Muscle layer of colon (tissue), 2 donors: ENCODE results near the gene CCDC138.

ENCODE experiments used
- H3K27ac ChIP-seq: one replicate; pipeline ENCODE4 v1.7.0; 2013; ENCODE audit warnings: low read depth, mild to moderate bottlenecking, low read length, moderate library complexity
- H3K27me3 ChIP-seq, 2 donors: one replicate each; pipeline ENCODE4 v1.7.0; 2013; ENCODE audit warnings: low read length in 2 of 2, mild to moderate bottlenecking in 2 of 2; ENCODE audit not compliant: insufficient read depth in 2 of 2, control insufficient read depth in 1 of 2
- H3K36me3 ChIP-seq: one replicate; pipeline ENCODE4 v1.7.0; 2013; ENCODE audit warnings: mild to moderate bottlenecking, low read length; ENCODE audit not compliant: insufficient read depth
- H3K4me1 ChIP-seq: one replicate; pipeline ENCODE4 v1.7.0; 2013; ENCODE audit warnings: mild to moderate bottlenecking, low read length; ENCODE audit not compliant: insufficient read depth
- H3K4me3 ChIP-seq, 2 donors: one replicate each; pipeline ENCODE4 v1.7.0; 2013; ENCODE audit warnings: low read length in 2 of 2, low read depth in 1 of 2, mild to moderate bottlenecking in 1 of 2, moderate library complexity in 1 of 2
- H3K9ac ChIP-seq: one replicate; pipeline ENCODE4 v1.7.0; 2013; ENCODE audit warnings: low read length
- H3K9me3 ChIP-seq: one replicate; pipeline ENCODE4 v1.7.0; 2013; ENCODE audit warnings: mild to moderate bottlenecking, low read length
- donor health status: abdominal sarcoma.
- donor health status: Adenocarcinoma of cecum.

CCDC138 gene

DNA sequence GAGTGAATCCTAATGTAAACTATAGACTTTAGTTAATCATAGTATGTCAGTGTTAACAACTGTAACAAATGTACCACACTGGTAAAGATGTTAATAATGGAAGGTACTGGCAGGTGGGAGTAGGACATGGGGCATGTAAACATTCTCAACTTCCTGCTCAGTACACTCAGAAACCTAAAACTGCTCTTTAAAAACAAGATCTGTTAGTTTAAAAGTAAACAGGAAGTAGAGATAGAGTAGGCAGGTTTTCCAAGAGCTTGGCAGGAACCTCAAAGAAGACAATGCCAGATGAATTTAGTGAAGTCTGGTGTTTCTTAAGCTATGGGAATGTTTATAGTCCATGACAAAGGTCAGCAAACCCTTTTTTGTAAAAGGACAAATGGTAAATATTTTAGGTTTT, 46.6 kb downstream of the CCDC138 start:
- no peaks in the 10 kb centered on the region for H3K27me3 ChIP-seq
- H3K36me3 ChIP-seq, result no peaks in the 10 kb centered on the region
- H3K9ac ChIP-seq, result no peak overlapping the region
- H3K27ac ChIP-seq, result no peak overlapping the region
- H3K4me1 ChIP-seq, result no peaks in the 10 kb centered on the region
- no peak overlapping the region for H3K4me3 ChIP-seq
- no peaks in the 10 kb centered on the region for H3K9me3 ChIP-seq

GRCh38 chr2:108834620-108835019, 48.0 kb downstream of the CCDC138 start:
- Histone ChIP-seq H3K4me1 (no peaks in the 10 kb centered on the region), H3K27ac (no peak overlapping the region), H3K36me3 (no peaks in the 10 kb centered on the region), H3K27me3 (no peaks in the 10 kb centered on the region), H3K9me3 (no peaks in the 10 kb centered on the region), H3K9ac (no peak overlapping the region), H3K4me3 (no peak overlapping the region)

GRCh38 chr2:108835040-108835439, 48.5 kb downstream of the CCDC138 start:
- Histone ChIP-seq H3K4me3 (no peak overlapping the region), H3K4me1 (no peaks in the 10 kb centered on the region), H3K27me3 (no peaks in the 10 kb centered on the region), H3K27ac (no peak overlapping the region), H3K9ac (no peak overlapping the region), H3K36me3 (no peaks in the 10 kb centered on the region), H3K9me3 (no peaks in the 10 kb centered on the region)

GRCh38 chr2:108837198-108837597, 50.6 kb downstream of the CCDC138 start:
- Histone ChIP-seq H3K27me3 (no peaks in the 10 kb centered on the region), H3K4me1 (no peaks in the 10 kb centered on the region), H3K36me3 (no peaks in the 10 kb centered on the region), H3K4me3 (no peak overlapping the region), H3K9me3 (no peaks in the 10 kb centered on the region), H3K27ac (no peak overlapping the region), H3K9ac (no peak overlapping the region)

GRCh38 chr2:108841506-108841905, 54.9 kb downstream of the CCDC138 start:
- Histone ChIP-seq H3K36me3 (no peaks in the 10 kb centered on the region), H3K9me3 (no peaks in the 10 kb centered on the region), H3K27me3 (no peaks in the 10 kb centered on the region), H3K4me3 (no peak overlapping the region), H3K9ac (no peak overlapping the region), H3K27ac (no peak overlapping the region), H3K4me1 (no peaks in the 10 kb centered on the region)

DNA sequence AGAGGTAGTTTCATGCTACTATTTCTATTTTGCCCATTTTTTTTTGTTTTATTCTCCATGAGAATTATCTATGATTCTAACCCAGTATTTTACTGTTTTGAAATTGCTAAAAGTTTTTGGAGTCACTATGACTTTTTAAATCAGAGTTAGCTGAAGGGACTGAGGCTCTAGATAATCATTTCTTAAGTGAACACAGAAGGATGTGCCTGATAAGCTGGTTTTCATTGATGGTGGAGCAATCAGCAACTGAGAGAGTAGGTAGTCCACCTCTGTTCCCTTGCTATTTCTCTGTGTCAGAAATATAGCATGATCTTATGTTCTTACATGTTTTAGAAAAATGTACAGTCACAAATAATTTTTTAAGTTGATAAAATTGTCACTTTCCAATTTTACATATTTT, 59.4 kb downstream of the CCDC138 start:
- Histone ChIP-seq H3K9ac (no peak overlapping the region), H3K9me3 (no peaks in the 10 kb centered on the region), H3K4me1 (no peaks in the 10 kb centered on the region), H3K27ac (no peak overlapping the region), H3K27me3 (no peaks in the 10 kb centered on the region), H3K36me3 (no peaks in the 10 kb centered on the region), H3K4me3 (no peak overlapping the region)

DNA sequence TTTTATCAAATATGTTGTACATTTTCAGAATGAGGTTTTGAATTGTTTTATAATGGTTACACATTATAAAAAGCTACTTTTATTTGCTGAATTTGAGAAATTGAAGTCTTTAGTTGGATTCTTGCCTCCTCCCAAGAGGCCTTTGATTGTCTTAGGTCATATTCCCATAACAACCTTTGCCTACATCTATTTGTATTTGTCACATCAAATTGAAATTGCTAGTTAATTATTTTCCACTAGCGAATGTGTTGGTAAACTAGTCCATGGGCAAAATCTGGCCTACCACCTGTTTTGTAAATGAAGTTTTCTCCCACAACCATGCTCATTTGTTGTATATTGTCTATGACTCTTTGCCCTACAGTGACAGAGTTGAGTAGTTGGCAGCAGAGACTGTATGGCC, 60.4 kb downstream of the CCDC138 start:
- no peaks in the 10 kb centered on the region for H3K4me1 ChIP-seq
- no peaks in the 10 kb centered on the region for H3K36me3 ChIP-seq
- no peaks in the 10 kb centered on the region for H3K27me3 ChIP-seq
- H3K9me3 ChIP-seq, result no peaks in the 10 kb centered on the region
- no peak overlapping the region for H3K9ac ChIP-seq
- no peak overlapping the region for H3K27ac ChIP-seq
- no peak overlapping the region for H3K4me3 ChIP-seq

DNA sequence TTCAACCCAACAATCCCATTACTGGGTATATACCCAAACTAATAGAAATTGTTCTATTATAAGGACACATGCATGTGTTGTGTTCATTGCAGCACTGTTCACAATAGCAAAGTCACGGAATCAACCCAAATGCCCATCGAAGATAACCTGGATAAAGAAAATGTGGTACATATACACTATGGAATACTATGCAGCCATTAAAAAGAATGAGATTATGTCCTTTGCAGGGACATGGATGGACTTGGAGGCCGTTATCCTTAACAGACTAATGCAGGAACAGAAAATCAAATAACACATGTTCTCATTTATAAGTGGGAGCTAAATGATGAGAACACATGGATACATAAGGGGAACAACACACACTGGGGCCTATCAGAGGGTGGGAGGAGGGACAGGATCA, 65.8 kb downstream of the CCDC138 start:
- H3K4me1 ChIP-seq, result peaks cover 3% of the 10 kb centered on the region
- no peaks in the 10 kb centered on the region for H3K27me3 ChIP-seq
- no peaks in the 10 kb centered on the region for H3K36me3 ChIP-seq
- H3K9ac ChIP-seq, result no peak overlapping the region
- H3K27ac ChIP-seq, result no peak overlapping the region
- H3K9me3 ChIP-seq, result no peaks in the 10 kb centered on the region
- no peak overlapping the region for H3K4me3 ChIP-seq

DNA sequence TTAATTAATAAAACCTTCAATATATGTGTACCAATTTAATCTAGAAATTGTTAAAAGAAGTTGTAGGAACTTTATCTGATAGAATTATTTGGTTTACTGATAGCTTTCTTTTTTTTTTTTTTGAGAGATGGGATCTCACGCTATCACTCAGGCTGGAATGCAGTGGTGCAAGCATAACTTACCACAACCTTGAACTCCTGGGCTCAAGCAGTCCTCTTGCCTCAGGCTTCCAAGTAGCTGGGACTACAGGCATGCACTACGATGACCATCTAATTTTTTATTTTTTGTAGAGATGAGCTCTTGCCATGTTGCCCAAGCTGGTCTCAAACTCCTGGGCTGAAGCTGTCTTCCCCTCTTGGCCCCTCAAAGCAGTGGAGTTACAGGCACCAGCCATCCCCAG, 66.8 kb downstream of the CCDC138 start:
- no peaks in the 10 kb centered on the region for H3K36me3 ChIP-seq
- H3K4me1 ChIP-seq, result peaks cover 3% of the 10 kb centered on the region
- no peak overlapping the region for H3K27ac ChIP-seq
- H3K4me3 ChIP-seq, result no peak overlapping the region
- H3K27me3 ChIP-seq, result no peaks in the 10 kb centered on the region
- no peaks in the 10 kb centered on the region for H3K9me3 ChIP-seq
- no peak overlapping the region for H3K9ac ChIP-seq

DNA sequence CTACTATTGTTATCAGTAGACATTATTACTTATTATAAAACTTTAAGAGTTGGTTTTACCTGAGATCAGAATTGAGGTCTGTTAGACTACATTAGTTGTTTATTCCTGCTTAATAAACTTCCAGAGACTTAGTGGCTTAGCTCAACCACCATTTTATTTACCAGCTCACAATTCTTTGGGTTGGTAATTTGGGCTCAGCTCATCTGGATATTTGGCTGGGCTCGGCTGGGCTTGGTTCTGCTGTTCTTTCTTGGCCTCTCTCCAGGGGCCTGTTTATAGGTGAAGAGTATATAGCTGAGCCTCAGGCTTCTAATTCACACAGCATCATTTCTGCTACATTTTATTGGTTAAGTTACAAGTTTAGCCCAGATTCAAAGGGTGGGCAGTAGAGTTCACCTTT, 67.9 kb downstream of the CCDC138 start:
- no peaks in the 10 kb centered on the region for H3K36me3 ChIP-seq
- no peak overlapping the region for H3K27ac ChIP-seq
- H3K9ac ChIP-seq, result no peak overlapping the region
- no peaks in the 10 kb centered on the region for H3K9me3 ChIP-seq
- H3K4me3 ChIP-seq, result no peak overlapping the region
- H3K4me1 ChIP-seq, result peaks cover 3% of the 10 kb centered on the region
- no peaks in the 10 kb centered on the region for H3K27me3 ChIP-seq

DNA sequence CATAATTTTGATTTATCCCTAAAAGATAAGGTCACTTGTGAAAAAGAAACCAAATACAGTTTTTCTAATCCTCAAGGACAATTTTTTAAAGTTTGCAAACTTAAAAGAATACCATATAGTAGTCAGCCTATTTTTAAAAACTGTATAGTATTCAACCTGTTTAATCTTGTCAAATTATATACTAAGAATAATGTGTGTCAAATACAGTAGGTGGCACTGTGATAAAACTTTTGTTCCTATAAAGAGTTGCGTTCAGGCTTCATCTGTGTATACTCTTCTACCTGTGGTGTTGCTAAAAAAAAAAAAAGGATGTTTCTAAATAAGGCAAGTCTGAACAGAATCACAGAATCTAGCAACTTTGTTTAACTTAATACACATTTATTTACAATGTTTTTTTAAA, 68.6 kb downstream of the CCDC138 start:
- no peak overlapping the region for H3K27ac ChIP-seq
- no peaks in the 10 kb centered on the region for H3K9me3 ChIP-seq
- H3K36me3 ChIP-seq, result no peaks in the 10 kb centered on the region
- H3K4me3 ChIP-seq, result no peak overlapping the region
- H3K9ac ChIP-seq, result no peak overlapping the region
- peaks cover 3% of the 10 kb centered on the region for H3K4me1 ChIP-seq
- H3K27me3 ChIP-seq, result no peaks in the 10 kb centered on the region

DNA sequence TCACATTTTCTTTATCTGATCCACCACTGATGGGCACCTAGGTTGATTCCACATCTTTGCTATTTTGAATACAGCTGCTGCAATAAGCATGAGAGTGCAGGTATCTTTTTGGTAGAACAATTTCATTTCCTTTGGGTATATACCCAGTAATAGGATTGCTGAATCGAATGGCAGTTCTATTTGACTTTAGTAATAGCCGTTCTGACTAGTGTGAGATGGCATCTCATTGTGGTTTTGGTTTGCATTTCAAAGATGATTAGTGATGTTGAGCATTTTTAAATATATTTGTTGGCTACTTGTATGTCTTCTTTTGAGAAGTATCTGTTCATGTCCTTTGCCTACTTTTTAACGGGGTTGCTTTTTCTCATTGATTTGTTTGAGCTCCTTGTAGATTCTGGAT, 72.3 kb downstream of the CCDC138 start:
- peaks cover 3% of the 10 kb centered on the region for H3K4me1 ChIP-seq
- H3K4me3 ChIP-seq, result no peak overlapping the region
- H3K36me3 ChIP-seq, result no peaks in the 10 kb centered on the region
- H3K9me3 ChIP-seq, result no peaks in the 10 kb centered on the region
- no peaks in the 10 kb centered on the region for H3K27me3 ChIP-seq
- H3K9ac ChIP-seq, result no peak overlapping the region
- H3K27ac ChIP-seq, result no peak overlapping the region
